ENCODE data around the gene ILF3.
A peak's percentile ranks its signal among the peaks of the same experiment; 100 is the strongest.
"Not testable (repeated sequence)": the region's sequence is repeated elsewhere in the genome, so short reads cannot be mapped to it uniquely, and the experiment has no call there.

The ILF3 gene

DNA sequence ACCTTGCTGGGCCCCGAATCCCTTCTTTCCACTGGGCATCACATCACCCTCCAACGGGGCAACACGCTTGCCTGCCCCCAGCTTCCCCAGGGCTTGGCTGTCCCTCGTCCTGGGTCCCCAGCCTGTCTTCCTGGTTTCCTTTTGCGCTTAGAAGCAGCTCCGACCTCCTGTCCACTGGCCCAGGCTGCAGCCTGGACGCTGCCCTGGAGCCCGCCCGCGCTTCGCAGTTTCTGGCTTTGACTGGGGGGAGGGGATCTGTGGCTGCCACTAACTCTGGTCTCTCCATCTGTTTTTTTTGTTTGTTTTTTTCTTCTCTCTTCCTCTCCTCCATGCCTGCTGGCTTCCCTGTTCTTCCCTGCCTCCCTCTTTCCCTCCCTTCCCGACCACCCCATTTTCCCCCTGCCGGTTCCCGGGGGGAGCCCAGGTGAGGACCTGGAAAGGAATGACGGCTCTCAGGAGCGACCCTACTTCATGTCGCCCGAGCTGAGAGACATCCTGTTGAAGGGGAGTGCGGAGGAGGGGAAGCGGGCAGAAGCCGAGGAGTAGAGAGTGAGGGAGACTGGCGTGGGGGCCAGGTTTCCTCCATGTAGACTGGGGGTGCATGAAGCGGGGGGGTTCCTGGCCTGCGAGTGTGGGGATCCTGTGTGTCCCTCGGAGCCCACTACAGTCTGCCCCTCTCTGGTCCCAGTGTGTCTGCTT, 11.5 kb upstream of the ILF3 start:
- no peak for DNase-seq (ENCODE audit: low spot score)

DNA sequence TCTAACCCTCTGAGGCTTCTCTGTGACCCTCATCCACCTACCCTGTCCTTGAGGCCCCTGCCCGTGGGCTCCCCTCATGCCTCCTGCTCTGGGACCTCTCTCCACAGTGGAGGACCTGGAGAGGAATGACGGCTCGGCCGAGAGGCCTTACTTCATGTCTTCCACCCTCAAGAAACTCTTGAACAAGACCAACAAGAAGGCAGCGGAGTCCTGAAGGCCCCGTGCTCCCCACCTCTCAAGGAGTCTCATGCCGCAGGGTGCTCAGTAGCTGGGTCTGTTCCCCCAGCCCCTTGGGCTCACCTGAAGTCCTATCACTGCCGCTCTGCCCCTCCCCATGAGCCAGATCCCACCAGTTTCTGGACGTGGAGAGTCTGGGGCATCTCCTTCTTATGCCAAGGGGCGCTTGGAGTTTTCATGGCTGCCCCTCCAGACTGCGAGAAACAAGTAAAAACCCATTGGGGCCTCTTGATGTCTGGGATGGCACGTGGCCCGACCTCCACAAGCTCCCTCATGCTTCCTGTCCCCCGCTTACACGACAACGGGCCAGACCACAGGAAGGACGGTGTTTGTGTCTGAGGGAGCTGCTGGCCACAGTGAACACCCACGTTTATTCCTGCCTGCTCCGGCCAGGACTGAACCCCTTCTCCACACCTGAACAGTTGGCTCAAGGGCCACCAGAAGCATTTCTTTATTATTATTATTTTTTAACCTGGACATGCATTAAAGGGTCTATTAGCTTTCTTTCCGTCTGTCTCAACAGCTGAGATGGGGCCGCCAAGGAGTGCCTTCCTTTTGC, 10.8 kb upstream of the ILF3 start:
- DNase-seq (ENCODE audit: low spot score): no peak

DNA sequence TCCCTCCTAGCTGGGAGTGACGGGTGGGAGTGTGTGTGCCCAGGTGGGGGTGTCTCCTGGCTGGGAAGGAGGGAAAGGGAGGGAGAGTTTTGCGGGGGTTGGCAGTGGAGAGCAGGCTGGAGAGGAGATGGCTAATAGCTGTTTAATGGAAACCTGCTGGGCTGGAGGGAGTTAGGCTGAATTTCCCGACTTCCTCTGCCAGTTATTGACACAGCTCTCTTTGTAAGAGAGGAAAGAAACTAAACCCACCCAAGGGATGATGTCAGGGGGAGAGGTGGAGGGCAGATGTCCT, 10.2 kb upstream of the ILF3 start:
- no peak for DNase-seq (ENCODE audit: low spot score)

- peak; percentile 95 for DNase-seq (ENCODE audit: low spot score)
These were observed 9.7 kb upstream of the ILF3 start for GRCh38 chr19:10644260-10645007.

- no peak for DNase-seq (ENCODE audit: low spot score)
These were observed 7.5 kb upstream of the ILF3 start for GRCh38 chr19:10646456-10647159.

DNA sequence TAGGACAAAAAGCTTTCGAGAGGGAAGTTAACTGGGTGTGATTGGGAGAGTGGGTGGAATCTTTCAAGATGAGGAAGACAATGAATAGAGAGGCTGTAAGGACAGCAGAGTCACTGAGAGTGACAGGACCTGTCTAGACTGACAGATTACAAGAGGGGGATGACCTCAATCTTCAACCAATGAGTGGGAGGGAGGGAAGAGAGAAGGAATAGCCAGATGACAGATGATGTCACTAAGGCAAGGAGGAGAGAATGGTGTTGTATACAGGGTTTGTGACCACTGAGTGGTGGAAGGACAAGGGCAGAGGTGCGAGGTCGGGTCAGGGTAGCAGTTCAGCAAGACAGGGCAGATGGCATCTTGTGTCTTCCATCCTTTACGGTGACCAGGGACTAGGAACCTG, 5.8 kb upstream of the ILF3 start:
- DNase-seq (ENCODE audit: low spot score): no peak

DNA sequence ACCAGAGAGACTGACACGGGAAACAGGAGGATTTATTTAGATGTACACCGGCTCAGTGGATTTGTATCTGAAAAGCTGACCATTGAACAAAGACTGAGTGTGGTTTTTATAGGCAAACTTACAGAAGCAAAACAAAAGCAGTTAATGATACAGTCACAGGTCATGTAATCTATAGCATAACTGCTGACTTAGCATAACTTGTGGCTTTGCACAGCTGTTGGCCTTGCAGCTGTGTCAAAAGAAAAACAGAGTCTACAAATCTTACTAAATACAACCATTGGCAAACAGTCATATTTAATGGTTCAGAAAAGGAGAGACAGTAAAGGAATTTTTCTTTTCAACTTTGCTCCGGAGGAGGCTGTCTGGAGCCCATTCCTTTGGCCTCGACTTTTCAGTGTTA, 2.3 kb upstream of the ILF3 start:
- no peak for DNase-seq (ENCODE audit: low spot score)

DNA sequence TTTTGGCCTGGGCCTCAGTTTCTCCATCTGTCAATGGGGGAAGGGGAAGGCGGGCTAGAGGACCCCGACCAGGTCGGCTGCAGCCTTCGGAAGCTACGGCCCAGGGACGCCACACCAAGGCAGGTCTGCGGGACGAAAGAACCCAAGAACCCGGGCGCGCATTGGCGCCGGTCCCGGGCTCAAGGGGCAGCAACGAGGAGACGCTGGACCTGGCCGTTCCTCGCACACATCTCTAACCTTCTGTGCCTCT, 739 bp upstream of the ILF3 start:
- DNase-seq (ENCODE audit: low spot score): no peak

DNA sequence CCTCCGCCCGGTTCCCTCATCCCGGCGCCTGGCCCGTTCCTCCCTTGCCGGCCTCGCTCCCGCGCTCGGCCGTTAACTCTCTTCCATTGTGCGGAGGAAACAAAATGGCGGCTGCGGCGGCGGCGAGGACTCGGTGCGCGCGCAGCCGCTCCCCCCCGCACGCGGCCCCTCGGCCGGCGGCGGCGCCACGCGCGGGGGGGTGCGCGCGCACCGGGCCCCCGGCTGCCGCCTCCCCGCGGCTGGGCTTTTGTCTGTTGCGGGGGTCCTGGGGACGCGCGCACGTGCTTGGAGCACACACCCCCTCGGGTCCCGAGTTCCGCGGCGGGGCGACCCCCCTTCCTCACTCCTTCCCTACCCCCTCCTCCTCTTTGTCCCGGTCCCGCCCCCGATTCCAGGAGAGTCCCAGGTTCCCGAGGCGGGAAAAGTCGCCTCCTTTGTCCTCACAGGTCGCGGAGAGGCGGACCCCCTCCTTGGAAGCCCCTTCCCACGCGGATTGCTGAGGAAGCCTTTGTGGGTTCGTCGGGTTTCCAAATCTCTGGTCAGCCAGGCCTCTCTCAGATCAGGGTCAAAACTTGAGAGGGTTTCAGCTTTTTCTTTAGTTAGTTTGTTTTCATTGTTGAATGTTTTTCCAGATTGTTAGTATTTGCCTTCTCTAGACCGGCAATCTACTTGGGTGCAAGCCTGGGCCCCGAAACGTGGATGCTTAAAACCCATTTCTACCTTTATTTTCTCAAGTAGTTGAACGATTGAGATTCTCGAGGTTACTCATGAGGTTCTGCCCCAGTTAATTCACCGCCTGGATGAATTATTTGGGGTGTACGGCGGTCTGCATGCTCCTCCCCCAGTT, 687 bp downstream of the ILF3 start:
- peak; percentile 89 for DNase-seq (ENCODE audit: low spot score)

GRCh38 chr19:10655457-10656312, 1.5 kb downstream of the ILF3 start:
- DNase-seq (ENCODE audit: low spot score): peak; percentile 48

- DNase-seq (ENCODE audit: low spot score): no peak
These were observed 6.2 kb downstream of the ILF3 start for GRCh38 chr19:10660346-10660745.

- DNase-seq (ENCODE audit: low spot score): no peak
These were observed 7.8 kb downstream of the ILF3 start for GRCh38 chr19:10661946-10662345.

DNA sequence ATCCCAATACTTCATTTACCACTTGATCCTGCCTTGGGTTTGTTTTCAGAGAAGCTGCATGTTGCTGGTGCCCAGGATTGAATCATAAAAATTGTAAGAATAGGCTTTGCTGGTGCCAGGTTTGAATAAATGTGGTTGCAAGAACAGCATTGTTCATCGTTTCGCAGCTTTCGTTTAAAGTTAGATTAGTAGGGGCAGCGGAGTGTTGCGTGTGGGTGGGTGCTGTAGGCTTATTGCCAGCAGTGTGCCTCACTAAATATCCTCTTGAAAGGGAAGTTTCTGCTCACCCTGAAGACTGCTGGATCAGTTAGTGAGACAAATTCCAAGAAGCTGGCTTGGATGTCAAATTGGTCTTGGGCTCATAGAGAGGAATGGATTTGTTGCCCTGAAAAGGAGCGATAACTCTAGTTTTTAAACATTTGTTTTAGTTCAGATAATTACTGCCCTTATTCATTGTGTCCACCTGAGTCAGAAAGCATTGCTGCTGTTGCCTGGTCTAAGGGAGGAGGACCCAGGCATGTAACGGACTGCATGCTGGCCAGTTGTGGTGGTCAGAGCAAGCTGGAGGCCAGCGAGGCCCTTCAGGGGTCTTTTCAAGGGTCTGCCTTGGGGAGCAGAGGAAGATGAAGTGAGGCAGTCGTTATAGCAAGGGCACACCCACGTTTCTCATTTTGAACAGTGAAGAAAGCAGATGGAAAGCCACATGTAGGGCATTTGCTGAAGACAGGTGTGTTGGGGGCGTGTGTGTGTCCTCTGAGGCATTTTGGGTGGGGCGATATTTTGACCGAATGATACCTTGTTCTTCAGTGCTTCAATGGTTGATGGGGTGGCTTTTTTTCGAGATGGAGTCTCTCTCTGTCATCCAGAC, 8.5 kb downstream of the ILF3 start:
- no peak for DNase-seq (ENCODE audit: low spot score)

DNA sequence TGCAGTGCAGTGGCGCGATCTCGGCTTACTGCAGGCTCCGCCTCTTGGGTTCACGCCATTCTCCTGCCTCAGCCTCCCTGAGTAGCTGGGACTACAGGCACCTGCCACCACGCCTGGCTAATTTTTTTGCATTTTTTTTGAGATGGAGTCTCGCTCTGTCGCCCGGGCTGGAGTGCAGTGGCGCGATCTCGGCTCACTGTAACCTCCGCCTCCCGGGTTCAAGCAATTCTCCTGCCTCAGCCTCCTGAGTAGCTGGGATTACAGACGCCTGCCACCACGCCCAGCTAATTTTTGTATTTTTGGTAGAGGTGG, 9.1 kb downstream of the ILF3 start:
- DNase-seq (ENCODE audit: low spot score): not testable (repeated sequence)

- no peak for DNase-seq (ENCODE audit: low spot score)
These were observed 13.7 kb downstream of the ILF3 start for GRCh38 chr19:10667867-10668266.

- no peak for DNase-seq (ENCODE audit: low spot score)
These were observed 15.1 kb downstream of the ILF3 start for GRCh38 chr19:10669246-10669645.

GRCh38 chr19:10670182-10670581, 16.0 kb downstream of the ILF3 start:
- no peak for DNase-seq (ENCODE audit: low spot score)

DNA sequence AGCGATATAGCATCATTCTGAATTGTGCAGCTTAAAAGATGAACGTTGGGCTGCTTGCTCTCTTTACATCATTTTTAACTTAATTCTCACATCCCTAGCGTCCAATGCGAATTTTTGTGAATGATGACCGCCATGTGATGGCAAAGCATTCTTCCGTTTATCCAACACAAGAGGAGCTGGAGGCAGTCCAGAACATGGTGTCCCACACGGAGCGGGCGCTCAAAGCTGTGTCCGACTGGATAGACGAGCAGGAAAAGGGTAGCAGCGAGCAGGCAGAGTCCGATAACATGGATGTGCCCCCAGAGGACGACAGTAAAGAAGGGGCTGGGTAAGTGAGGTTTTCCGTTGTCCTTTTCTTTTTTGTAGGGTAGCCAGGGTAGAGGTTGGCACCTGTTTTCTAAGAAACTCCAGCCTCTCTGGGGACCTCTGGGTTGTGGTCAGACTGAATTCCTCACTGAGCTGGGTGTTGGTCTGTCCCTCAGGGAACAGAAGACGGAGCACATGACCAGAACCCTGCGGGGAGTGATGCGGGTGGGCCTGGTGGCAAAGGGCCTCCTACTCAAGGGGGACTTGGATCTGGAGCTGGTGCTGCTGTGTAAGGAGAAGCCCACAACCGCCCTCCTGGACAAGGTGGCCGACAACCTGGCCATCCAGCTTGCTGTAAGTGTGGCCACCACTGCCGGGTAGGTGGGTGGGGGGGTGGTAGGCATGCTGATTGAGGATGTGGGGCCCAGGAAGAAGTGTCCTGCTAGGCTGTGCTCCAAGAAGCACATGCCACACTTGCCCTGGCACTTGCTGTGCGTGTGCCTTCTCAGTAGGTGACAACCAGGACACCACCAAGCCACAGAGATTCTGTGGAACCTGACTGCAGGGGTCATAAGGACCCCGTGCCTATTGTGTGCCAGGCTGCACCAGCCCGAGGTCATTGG, 17.0 kb downstream of the ILF3 start:
- no peak for DNase-seq (ENCODE audit: low spot score)

- DNase-seq (ENCODE audit: low spot score): not testable (repeated sequence)
These were observed 17.8 kb downstream of the ILF3 start for GRCh38 chr19:10671922-10672321.

All from hepatic stellate cell (primary cell).